Stimulated activated CD8-positive, alpha-beta memory T cell treated with anti-CD3 and anti-CD28 coated beads, Interleukin-7, amount 100 ng/mL, for 1 hour (primary cell): Measurements from ENCODE around the gene BEST2.

Source experiments
- DNase-seq, 2 donors: peaks; one replicate each; pipeline ENCODE4 v3.0.0-alpha.2; 2020; ENCODE audit warnings: low read depth in 2 of 2

BEST2 gene

DNA sequence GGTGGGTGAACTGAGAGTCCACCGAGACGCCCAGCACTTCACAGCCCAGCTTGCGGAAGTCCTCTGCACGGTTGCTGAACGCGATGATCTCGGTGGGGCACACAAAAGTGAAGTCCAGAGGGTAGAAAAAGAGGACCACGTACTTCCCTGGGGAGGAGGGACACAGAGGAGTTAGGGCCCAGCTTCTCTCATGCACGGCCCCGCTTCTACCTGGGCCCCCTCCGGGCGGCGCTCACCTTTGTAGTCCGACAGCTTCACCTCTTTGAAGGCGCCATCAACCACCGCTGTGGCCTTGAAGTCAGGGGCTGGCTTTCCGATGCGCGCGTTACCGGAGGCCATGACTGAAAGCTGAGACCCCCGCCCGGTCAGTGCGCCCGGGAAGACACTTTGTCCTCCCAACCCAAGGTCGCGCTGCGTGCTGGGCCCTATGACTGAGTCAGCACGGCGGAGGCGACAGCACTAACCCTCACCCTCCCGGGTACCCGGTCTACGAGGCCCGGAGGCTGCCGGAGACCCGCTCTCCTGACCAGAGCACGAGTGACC, 49.4 kb downstream of the BEST2 start:
- no peak for DNase-seq

DNA sequence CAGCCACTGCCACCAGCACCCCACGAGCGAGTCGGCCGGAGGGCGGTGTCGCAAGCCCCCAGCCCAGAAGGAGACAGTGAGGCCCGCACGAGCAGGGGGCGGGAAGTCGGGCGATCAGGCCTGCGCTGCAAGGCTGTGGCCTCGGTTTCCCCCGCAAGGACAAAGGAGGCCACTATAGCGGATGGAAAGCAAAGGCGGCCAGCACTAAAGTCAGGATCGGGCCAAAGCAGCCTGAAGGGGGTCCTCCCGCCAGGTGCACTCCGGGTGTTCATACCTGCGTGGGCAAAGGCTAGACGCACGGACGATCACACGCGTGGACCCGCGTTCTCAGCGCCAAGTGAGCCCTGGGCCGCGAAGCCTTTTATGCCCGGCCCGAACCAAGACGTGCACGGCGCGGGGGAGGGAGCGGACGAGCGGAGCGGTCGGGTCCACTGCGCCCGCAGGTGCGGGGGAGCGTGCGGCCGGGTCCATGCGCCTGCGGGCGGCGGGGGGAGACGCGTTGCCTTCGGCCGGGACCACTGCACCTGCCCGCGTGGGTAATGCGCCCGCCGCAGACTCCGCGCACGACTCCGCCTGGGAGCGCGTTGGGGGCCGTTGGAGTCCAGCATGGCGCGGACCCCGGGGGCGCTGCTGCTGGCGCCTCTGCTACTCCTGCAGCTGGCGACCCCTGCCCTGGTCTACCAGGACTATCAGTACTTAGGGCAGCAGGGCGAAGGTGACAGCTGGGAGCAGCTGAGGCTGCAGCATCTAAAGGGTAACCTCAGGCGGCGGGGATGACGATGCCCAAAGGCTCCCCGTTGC, 50.1 kb downstream of the BEST2 start, which contains the start of the genes PRDX2 and THSD8:
PRDX2 (minus strand) TSS at position 335 of the 801 bp plus-strand sequence. CDS start 539 bp downstream, outside the sequence.
THSD8 (plus strand) TSS at position 604 of the 801 bp plus-strand sequence; CDS start at position 607, 3 bp downstream.
- DNase-seq: no peak

DNA sequence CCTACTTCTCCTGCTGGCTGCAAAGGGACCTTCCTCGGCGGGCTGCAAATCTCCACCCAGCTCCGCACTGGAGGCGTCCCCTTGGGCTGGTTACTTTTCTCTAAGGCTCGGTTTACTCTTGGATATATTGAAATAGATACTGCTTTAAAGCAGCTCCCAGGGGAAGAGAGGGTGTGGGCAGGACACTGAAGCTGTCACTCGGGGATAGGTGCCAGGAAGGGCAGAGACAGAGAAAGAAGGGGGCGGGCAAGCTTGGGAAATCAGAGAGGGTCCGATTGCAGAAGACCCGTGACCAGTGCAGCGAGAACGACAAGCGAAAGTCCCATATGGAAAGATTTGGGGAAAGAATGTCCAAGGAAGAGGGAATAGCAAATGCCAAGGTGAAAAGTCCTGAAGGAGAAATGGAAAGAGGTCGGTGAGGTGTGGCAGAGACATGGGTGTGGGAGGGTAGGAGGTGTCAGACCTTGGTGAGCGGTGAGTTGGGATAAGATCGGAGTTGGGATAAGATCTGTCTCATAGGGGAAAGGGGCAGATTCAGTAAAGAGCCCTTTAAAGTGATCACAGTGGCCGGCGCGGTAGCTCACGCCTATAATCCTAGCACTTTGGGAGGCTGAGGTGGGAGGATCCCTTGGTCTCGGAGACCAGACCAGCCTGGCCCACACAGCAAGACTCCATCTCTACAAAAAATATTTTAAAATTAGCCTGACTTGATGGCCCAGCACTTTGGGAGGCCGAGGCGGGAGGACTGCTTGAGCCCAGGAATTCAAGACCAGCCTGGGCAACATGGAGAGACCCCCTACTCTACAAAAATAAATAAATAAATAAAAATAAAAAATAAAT, 50.9 kb downstream of the BEST2 start:
- no peak for DNase-seq

DNA sequence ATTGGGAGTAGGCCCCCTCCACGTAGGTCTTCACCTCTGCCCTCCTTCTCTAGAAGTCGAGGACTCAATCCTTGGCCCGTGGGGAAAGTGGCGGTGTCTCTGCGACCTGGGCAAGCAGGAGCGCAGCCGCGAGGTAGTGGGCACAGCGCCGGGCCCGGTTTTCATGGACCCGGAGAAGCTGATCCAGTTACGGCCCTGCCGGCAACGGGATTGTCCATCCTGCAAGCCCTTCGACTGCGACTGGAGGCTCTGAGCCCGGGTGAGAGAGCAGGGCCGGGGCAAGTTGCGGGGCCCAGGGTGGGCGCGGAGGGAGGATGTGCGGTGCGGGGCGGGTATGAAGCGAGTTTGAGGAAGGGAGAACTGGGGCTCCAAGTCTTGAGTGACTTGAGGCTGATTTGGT, 52.5 kb downstream of the BEST2 start:
- DNase-seq: no peak

DNA sequence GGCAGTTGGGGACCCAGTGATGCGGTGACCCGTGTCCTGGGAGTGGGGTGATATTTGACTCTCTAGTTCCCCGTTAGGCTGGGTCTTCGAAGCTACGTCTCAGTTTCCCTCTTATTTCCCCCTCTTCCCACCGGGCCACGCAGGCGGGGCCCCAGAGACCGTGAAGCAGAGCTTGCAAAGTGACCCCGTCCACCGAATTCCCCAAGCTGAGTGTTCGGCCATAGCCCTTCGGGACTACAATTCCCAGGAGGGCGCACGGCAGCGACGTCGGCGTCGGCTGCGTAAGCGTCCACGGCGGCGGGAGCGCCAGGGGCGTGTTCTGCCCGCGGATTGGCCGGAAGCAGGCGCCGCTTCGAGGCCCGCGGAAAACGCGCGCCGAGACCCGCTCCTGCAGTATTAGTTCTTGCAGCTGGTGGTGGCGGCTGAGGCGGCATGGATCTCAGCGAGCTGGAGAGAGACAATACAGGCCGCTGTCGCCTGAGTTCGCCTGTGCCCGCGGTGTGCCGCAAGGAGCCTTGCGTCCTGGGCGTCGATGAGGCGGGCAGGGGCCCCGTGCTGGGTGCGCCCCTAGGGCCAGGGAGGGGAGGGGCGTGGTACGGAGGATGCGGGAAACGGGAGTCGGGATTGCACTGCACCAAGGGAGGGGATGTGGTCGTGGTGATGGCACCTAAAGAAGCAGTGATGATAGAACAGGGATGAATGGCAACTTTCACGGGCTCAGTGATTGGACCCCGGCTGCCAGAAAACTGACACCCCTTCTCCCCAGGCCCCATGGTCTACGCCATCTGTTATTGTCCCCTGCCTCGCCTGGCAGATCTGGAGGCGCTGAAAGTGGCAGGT, 54.9 kb downstream of the BEST2 start, which contains the start of gene RNASEH2A:
RNASEH2A (plus strand) TSS at position 343 of the 840 bp plus-strand sequence; CDS start at position 433, 90 bp downstream.
- peak; percentile 70 to 72 for DNase-seq
